GM18909 (cell line): Measurements from ENCODE around the gene PACS1.

Experiments used
- ATAC-seq: cut with Tn5 transposase; IDR thresholded peaks from one replicate; pipeline ENCODE4 v1.9.1; 2021; ENCODE audit warnings: mild to moderate bottlenecking; ENCODE audit not compliant: unreplicated experiment, poor library complexity

Gene PACS1

GRCh38 chr11:66172146-66172545 lies 102.1 kb downstream of the PACS1 start:
- ATAC-seq, result no peak

- ATAC-seq, result no peak
Measured at GRCh38 chr11:66176650-66177049, 106.6 kb downstream of the PACS1 start.

- no peak for ATAC-seq
Measured at GRCh38 chr11:66178183-66178582, 108.1 kb downstream of the PACS1 start.

- no peak for ATAC-seq
Measured at GRCh38 chr11:66178871-66179270, 108.8 kb downstream of the PACS1 start.

- ATAC-seq, result no peak
Measured at GRCh38 chr11:66181632-66182315, 111.7 kb downstream of the PACS1 start.

GRCh38 chr11:66183494-66184048 lies 113.5 kb downstream of the PACS1 start:
- no peak for ATAC-seq

GRCh38 chr11:66184728-66185127 lies 114.7 kb downstream of the PACS1 start:
- no peak for ATAC-seq

GRCh38 chr11:66186470-66186869 lies 116.4 kb downstream of the PACS1 start:
- ATAC-seq, result no peak

GRCh38 chr11:66187453-66187852 lies 117.4 kb downstream of the PACS1 start:
- no peak for ATAC-seq

- no peak for ATAC-seq
Measured at GRCh38 chr11:66188580-66188979, 118.5 kb downstream of the PACS1 start.

GRCh38 chr11:66189031-66189745 lies 119.1 kb downstream of the PACS1 start:
- ATAC-seq, result no peak

GRCh38 chr11:66190786-66191185 lies 120.7 kb downstream of the PACS1 start:
- ATAC-seq, result no peak

GRCh38 chr11:66192181-66192863 lies 122.2 kb downstream of the PACS1 start:
- no peak for ATAC-seq

- ATAC-seq, result no peak
Measured at GRCh38 chr11:66194391-66194790, 124.3 kb downstream of the PACS1 start.

- no peak for ATAC-seq
Measured at GRCh38 chr11:66195867-66196266, 125.8 kb downstream of the PACS1 start.

- ATAC-seq, result no peak
Measured at GRCh38 chr11:66203847-66204246, 133.8 kb downstream of the PACS1 start.

- ATAC-seq, result no peak
Measured at GRCh38 chr11:66204412-66204811, 134.3 kb downstream of the PACS1 start.

GRCh38 chr11:66207816-66208215 lies 137.7 kb downstream of the PACS1 start:
- no peak for ATAC-seq

GRCh38 chr11:66211100-66211499 lies 141.0 kb downstream of the PACS1 start:
- no peak for ATAC-seq

- no peak for ATAC-seq
Measured at GRCh38 chr11:66216911-66217310, 146.8 kb downstream of the PACS1 start.

GRCh38 chr11:66218036-66218435 lies 148.0 kb downstream of the PACS1 start:
- no peak for ATAC-seq
